Measurements from ENCODE around the gene NID2. TPM values are rescaled to one million over a fixed set of nuclear protein-coding genes. Genes with fewer than 3 reads are reported as not detected.

Gene NID2
- total and polyA plus RNA-seq, 12 donors: 7.2 to 61.3 (median 33.0) TPM

- no peak for DNase-seq
- no peak overlapping the region for H3K4me3 ChIP-seq
- H3K27ac ChIP-seq: no peak overlapping the region
- H3K9me3 ChIP-seq (replicated peaks in 1 of 3): no peaks in the 10 kb centered on the region
- TF ChIP-seq CTCF (IDR thresholded peaks at IDR 0.05) (peak in 5 of 6 experiments; percentile 3 to 53 (median 28)), POLR2A (IDR thresholded peaks at IDR 0.05) (no peak)
- no peaks in the 10 kb centered on the region for H3K36me3 ChIP-seq (replicated peaks in 1 of 2)
- peaks cover 0 to 12% of the 10 kb centered on the region in 2 donors for H3K4me1 ChIP-seq (replicated peaks in 1 of 2)
- intact Hi-C loops (cut with DNase I): no loop called here
- H3K27me3 ChIP-seq: no peaks in the 10 kb centered on the region
- WGBS, 4 donors: 42 to 70% (median 67%) methylated on average over 5 of the region's 5 CpGs
Observed at GRCh38 chr14:52043690-52044089, 25.2 kb downstream of the NID2 start.

- H3K4me3 ChIP-seq: no peak overlapping the region
- DNase-seq: no peak
- intact Hi-C loops (cut with DNase I): no loop called here
- no peaks in the 10 kb centered on the region for H3K27me3 ChIP-seq
- TF ChIP-seq POLR2A (IDR thresholded peaks at IDR 0.05) (no peak), CTCF (IDR thresholded peaks at IDR 0.05) (no peak)
- peak overlapping the region in 1 of 5 donors; percentile 6 for H3K27ac ChIP-seq
- H3K9me3 ChIP-seq (replicated peaks in 1 of 3): no peaks in the 10 kb centered on the region
- WGBS, 4 donors: 52 to 73% (median 61%) methylated on average over 8 of the region's 8 CpGs
- H3K36me3 ChIP-seq (replicated peaks in 1 of 2): peaks cover 0 to 3% of the 10 kb centered on the region in 2 donors
- peaks cover 0 to 12% of the 10 kb centered on the region in 2 donors for H3K4me1 ChIP-seq (replicated peaks in 1 of 2)
Observed at GRCh38 chr14:52042371-52043289, 26.2 kb downstream of the NID2 start.

GRCh38 chr14:52040598-52040997, 28.3 kb downstream of the NID2 start:
- DNase-seq: no peak
- no peak for TF ChIP-seq CTCF (IDR thresholded peaks at IDR 0.05)
- TF ChIP-seq POLR2A (IDR thresholded peaks at IDR 0.05): no peak
- H3K27ac ChIP-seq: no peak overlapping the region
- H3K4me1 ChIP-seq (replicated peaks in 1 of 2): peaks cover 0 to 9% of the 10 kb centered on the region in 2 donors
- peaks cover 5% of the 10 kb centered on the region for H3K27me3 ChIP-seq
- H3K4me3 ChIP-seq: no peak overlapping the region
- H3K36me3 ChIP-seq (replicated peaks in 1 of 2): peaks cover 0 to 12% of the 10 kb centered on the region in 2 donors
- no peaks in the 10 kb centered on the region for H3K9me3 ChIP-seq (replicated peaks in 1 of 3)
- 83 to 90% (median 89%) methylated on average over 7 of the region's 7 CpGs for WGBS, 4 donors
- intact Hi-C loops (cut with DNase I): no loop called here

GRCh38 chr14:52039124-52039815, 29.6 kb downstream of the NID2 start:
- Histone ChIP-seq H3K36me3 (replicated peaks in 1 of 2) (peaks cover 0 to 12% of the 10 kb centered on the region in 2 donors), H3K9me3 (replicated peaks in 1 of 3) (no peaks in the 10 kb centered on the region), H3K27me3 (peaks cover 5% of the 10 kb centered on the region), H3K27ac (no peak overlapping the region), H3K4me1 (replicated peaks in 1 of 2) (no peaks in the 10 kb centered on the region), H3K4me3 (no peak overlapping the region)
- intact Hi-C loops (cut with DNase I): no loop called here
- no peak for TF ChIP-seq CTCF (IDR thresholded peaks at IDR 0.05)
- no peak for TF ChIP-seq POLR2A (IDR thresholded peaks at IDR 0.05)
- 76 to 83% (median 79%) methylated on average over 6 to 7 of the region's 7 CpGs for WGBS, 4 donors
- no peak for DNase-seq

Data from adrenal gland (tissue), 12 donors.